A549 (cell line): ENCODE measurements around the gene SSPN. TPM values are rescaled to one million over a fixed set of nuclear protein-coding genes. Genes with fewer than 3 reads are reported as not detected.

ENCODE experiments used
- ATAC-seq, 2 experiments: fragments of 200-7000 bp in 1 of 2; fragments of >200 bp in 1 of 2; cut with Nextera tagmentation in 1 of 2; cut with Tn5 transposase in 1 of 2; 3 replicates each; pipeline versions ENCODE4 v1.8.0 to v1.9.1; 2018 to 2020; ENCODE audit warnings: mild to moderate bottlenecking in 1 of 2, moderate library complexity in 1 of 2
- CTCF ChIA-PET: fragments of 300-600 bp; sonication (Branson Sonifier 250); formaldehyde crosslinking; extraction: SDS; loops from one replicate; lab custom pipeline; 2021; ENCODE audit warnings: antibody characterized with exemption, inconsistent platforms; lab: Yijun Ruan, JAX
- POLR2A ChIA-PET: fragments of 350-600 bp; formaldehyde crosslinking; extraction: SDS; loops from one replicate; lab custom pipeline; 2021; ENCODE audit warnings: antibody characterized with exemption, inconsistent platforms; lab: Yijun Ruan, JAX
- DNase-seq, 2 experiments: peaks; one replicate each; pipeline versions ENCODE4 v3.0.0 to v3.0.0-alpha.2; 2011 to 2016; ENCODE audit warnings: low read depth in 1 of 2, low spot score in 1 of 2
- FAIRE-seq: peaks from 2 replicates; lab custom pipeline; 2011; peaks lifted over from hg19 to GRCh38; lab: Jason Lieb, UNC
- H3K27ac ChIP-seq, 2 experiments: fragments of >200 bp; sonication (Bioruptor Twin); formaldehyde crosslinking; 3 replicates each; pipeline ENCODE4 v1.5.1; 2016 to 2017
- H3K4me1 ChIP-seq: fragments of >200 bp; sonication (Bioruptor Twin); formaldehyde crosslinking; 3 replicates; pipeline ENCODE4 v1.6.1; 2016
- H3K4me2 ChIP-seq: fragments of >200 bp; sonication (Bioruptor Twin); formaldehyde crosslinking; 3 replicates; pipeline ENCODE4 v1.6.1; 2016
- H3K4me3 ChIP-seq: fragments of >200 bp; sonication (Bioruptor Twin); formaldehyde crosslinking; 3 replicates; pipeline ENCODE4 v1.5.1; 2016
- H3K9me3 ChIP-seq: fragments of >200 bp; sonication (Bioruptor Twin); formaldehyde crosslinking; 3 replicates; pipeline ENCODE4 v1.6.1; 2016
- ATOH8 ChIP-seq: fragments of 250-450 bp; sonication (Bioruptor Pico); IDR thresholded peaks from 2 replicates; pipeline ENCODE4 v1.5.0; 2020; ENCODE audit warnings: low read depth, mild to moderate bottlenecking, moderate library complexity
- BCL3 ChIP-seq: fragments of >200 bp; sonication (Bioruptor Twin); formaldehyde crosslinking; IDR thresholded peaks from 3 replicates; pipeline ENCODE4 v1.6.1; 2016
- CHD4 ChIP-seq: fragments of 200-600 bp; sonication (generic); IDR thresholded peaks from 2 replicates; pipeline ENCODE4 v1.6.1; 2016; ENCODE audit warnings: antibody characterized with exemption, mild to moderate bottlenecking, borderline replicate concordance
- CTCF ChIP-seq: fragments of >200 bp; sonication (Bioruptor Twin); formaldehyde crosslinking; IDR thresholded peaks from 3 replicates; pipeline ENCODE4 v1.5.1; 2016
- EHMT2 ChIP-seq: fragments of 200-600 bp; sonication (generic); IDR thresholded peaks from 2 replicates; pipeline ENCODE4 v1.6.1; 2016; ENCODE audit warnings: antibody characterized with exemption, low read depth, mild to moderate bottlenecking, moderate library complexity
- EP300 ChIP-seq, 2 experiments: fragments of >200 bp; sonication (Bioruptor Twin); formaldehyde crosslinking; IDR thresholded peaks; 2 replicates in 1 of 2; 3 replicates in 1 of 2; pipeline ENCODE4 v1.6.1; 2016 to 2017
- FOSL2 ChIP-seq, 2 experiments: fragments of 450-650 bp in 1 of 2; fragments of >200 bp in 1 of 2; sonication (Bioruptor Twin) in 1 of 2; formaldehyde crosslinking; IDR thresholded peaks; 2 replicates each; pipeline versions ENCODE4 v1.5.0 to v1.6.1; 2016 to 2020; ENCODE audit warnings: mild to moderate bottlenecking in 1 of 2, moderate library complexity in 1 of 2
- HDAC2 ChIP-seq: fragments of 200-600 bp; sonication (generic); IDR thresholded peaks from 2 replicates; pipeline ENCODE4 v1.6.1; 2016
- HEYL ChIP-seq: fragments of 250-450 bp; sonication (Bioruptor Pico); IDR thresholded peaks from 2 replicates; pipeline ENCODE4 v1.8.0; 2021; ENCODE audit warnings: mild to moderate bottlenecking, moderate library complexity
- MAX ChIP-seq: IDR thresholded peaks from 2 replicates; pipeline ENCODE4 v1.6.1; 2012
- MAZ ChIP-seq: fragments of 150-350 bp; IDR thresholded peaks from 2 replicates; pipeline ENCODE4 v1.6.1; 2014; ENCODE audit warnings: antibody characterized with exemption, low read depth, low read length, borderline replicate concordance
- MYC ChIP-seq: IDR thresholded peaks from 2 replicates; pipeline ENCODE4 v1.6.1; 2012; ENCODE audit warnings: mild to moderate bottlenecking, inconsistent platforms, low read length, improper control_type of control experiment, borderline replicate concordance
- NFE2L2 ChIP-seq: fragments of 150-350 bp; conservative IDR thresholded peaks from 2 replicates; pipeline ENCODE4 v1.6.1; 2014; ENCODE audit warnings: low read length
- PBX3 ChIP-seq: IDR thresholded peaks from 2 replicates; pipeline ENCODE4 v1.6.1; 2012
- POLR2A ChIP-seq: IDR thresholded peaks from 2 replicates; pipeline ENCODE4 v1.6.1; 2012; ENCODE audit warnings: mild to moderate bottlenecking, low read length
- RAD21 ChIP-seq, 2 experiments: fragments of >200 bp in 1 of 2; sonication (Bioruptor Twin) in 1 of 2; formaldehyde crosslinking in 1 of 2; IDR thresholded peaks in 1 of 2; conservative IDR thresholded peaks in 1 of 2; 2 replicates in 1 of 2; 3 replicates in 1 of 2; pipeline ENCODE4 v1.6.1; 2012 to 2018; ENCODE audit warnings: inconsistent platforms in 1 of 2
- RARB ChIP-seq: fragments of 250-450 bp; sonication (Bioruptor Pico); IDR thresholded peaks from 2 replicates; pipeline ENCODE4 v1.8.0; 2021; ENCODE audit warnings: mild to moderate bottlenecking, moderate library complexity
- RCOR1 ChIP-seq: fragments of 150-350 bp; IDR thresholded peaks from 2 replicates; pipeline ENCODE4 v1.6.1; 2014; ENCODE audit warnings: antibody characterized with exemption, low read length, low read depth
- RFX5 ChIP-seq: fragments of 450-650 bp; IDR thresholded peaks from 2 replicates; pipeline ENCODE4 v1.7.1; 2014; ENCODE audit warnings: antibody characterized with exemption, mild to moderate bottlenecking, moderate library complexity
- RNF2 ChIP-seq: fragments of 200-600 bp; sonication (generic); IDR thresholded peaks from 2 replicates; pipeline ENCODE4 v1.6.1; 2016; ENCODE audit warnings: low read depth, mild to moderate bottlenecking, antibody characterized with exemption, moderate library complexity, borderline replicate concordance
- SMC3 ChIP-seq: fragments of >200 bp; sonication (Bioruptor Twin); formaldehyde crosslinking; IDR thresholded peaks from 3 replicates; pipeline ENCODE4 v1.6.1; 2018; ENCODE audit warnings: inconsistent platforms
- TFCP2L1 ChIP-seq: fragments of 250-450 bp; sonication (Bioruptor Pico); IDR thresholded peaks from 2 replicates; pipeline ENCODE4 v1.5.0; 2021; ENCODE audit warnings: mild to moderate bottlenecking
- TP53 ChIP-seq: fragments of 250-450 bp; sonication (Bioruptor Pico); IDR thresholded peaks from 2 replicates; pipeline ENCODE4 v1.5.0; 2021; ENCODE audit warnings: mild to moderate bottlenecking, moderate library complexity
- ZC3H11A ChIP-seq: fragments of 450-650 bp; IDR thresholded peaks from 2 replicates; pipeline ENCODE4 v1.6.1; 2014; ENCODE audit warnings: antibody characterized with exemption, mild to moderate bottlenecking
- ZFP36 ChIP-seq: fragments of 450-650 bp; IDR thresholded peaks from 2 replicates; pipeline ENCODE4 v1.6.1; 2014; ENCODE audit warnings: borderline replicate concordance; ENCODE audit not compliant: partially characterized antibody
- ZSCAN20 ChIP-seq: fragments of 250-450 bp; sonication (Bioruptor Pico); IDR thresholded peaks from 2 replicates; pipeline ENCODE4 v1.8.0; 2022; ENCODE audit warnings: mild to moderate bottlenecking, moderate library complexity
- WGBS: methylation state at CpG from one replicate; pipeline ENCODE4 v1.1.6; 2017; ENCODE audit errors: missing lambda C conversion rate; 5-methylcytosine and 5-hydroxymethylcytosine counted together
- polyA plus RNA-seq, 4 experiments: library from polyadenylated mRNA; depleted of rRNA in 3 of 4; stranded (reverse); fragments of >200 nt; fragmentation: RNase III in 1 of 4; extraction: RNeasy Plus Mini Kit Qiagen cat#74134 plus additional on column Dnase treatment in 1 of 4; gene quantifications; 2 replicates in 3 of 4; 3 replicates in 1 of 4; pipeline ENCODE4 v1.2.3, GENCODE V29; 2011 to 2017

Gene SSPN
- polyA plus RNA-seq, 2 of the 4 experiments (the other 2 are of a cell fraction) = 0.85 to 2.6 TPM

GRCh38 chr12:26250801-26251200 is 55.4 kb downstream of the SSPN start:
- POLR2A ChIA-PET = no interaction called here
- H3K4me2 ChIP-seq = no peak overlapping the region
- no peak overlapping the region for H3K27ac ChIP-seq
- H3K4me3 ChIP-seq = no peak overlapping the region
- FAIRE-seq (no peak), ATAC-seq (no peak), DNase-seq (no peak)
- H3K4me1 ChIP-seq = 0 out of 3 replicates have a peak, but pooled peaks cover 6% of the 10 kb centered on the region
- CTCF ChIA-PET = interaction anchor here (1.0 kb wide), 1 partner anchor 11 kb away, joined by 3 read pairs; no protein-coding TSS in a partner anchor
- no peaks in the 10 kb centered on the region for H3K9me3 ChIP-seq
- WGBS = 72% methylated on average over 3 of the region's 3 CpGs
- TF ChIP-seq ZC3H11A (no peak), NFE2L2 (no peak), BCL3 (no peak), RFX5 (no peak), ZFP36 (no peak), CTCF (no peak), EHMT2 (no peak), ZSCAN20 (CRISPR knock-in tag) (no peak), RCOR1 (no peak), MYC (no peak), ATOH8 (CRISPR knock-in tag) (no peak), HEYL (CRISPR knock-in tag) (no peak), TP53 (CRISPR knock-in tag) (no peak), RAD21 (conservative IDR thresholded peaks at IDR 0.05 in 1 of 2, IDR thresholded peaks at IDR 0.05 in 1 of 2) (no peak)

- 0 out of 3 replicates have a peak, but pooled peaks cover 6% of the 10 kb centered on the region for H3K4me1 ChIP-seq
- 63% methylated on average over 6 of the region's 6 CpGs for WGBS
- TF ChIP-seq RARB (CRISPR knock-in tag) (no peak), FOSL2 (IDR thresholded peaks at IDR 0.05) (no peak), FOSL2 (CRISPR knock-in tag; IDR thresholded peaks at IDR 0.05) (no peak), MYC (no peak), TFCP2L1 (CRISPR knock-in tag) (no peak), MAX (no peak), PBX3 (no peak), BCL3 (no peak), ZSCAN20 (CRISPR knock-in tag) (no peak), SMC3 (no peak), NFE2L2 (no peak), ZFP36 (no peak), RCOR1 (no peak), POLR2A (no peak), CHD4 (no peak), RNF2 (no peak), EP300 (IDR thresholded peaks at IDR 0.05) (no peak), MAZ (no peak), HDAC2 (no peak)
- TF ChIP-seq, all 56 proteins: peak for 0
- CTCF ChIA-PET = interaction anchor here (1.0 to 2.1 kb wide), 2 partner anchors 10 to 12 kb away, joined by 3 to 5 read pairs; no protein-coding TSS in a partner anchor
- DNase-seq = no peak
- POLR2A ChIA-PET = no interaction called here
- no peak for FAIRE-seq
- H3K4me3 ChIP-seq = no peak overlapping the region
- H3K27ac ChIP-seq = no peak overlapping the region
- no peak overlapping the region for H3K4me2 ChIP-seq
- H3K9me3 ChIP-seq = no peaks in the 10 kb centered on the region
- ATAC-seq = no peak
These were observed 56.2 kb downstream of the SSPN start for GRCh38 chr12:26251600-26251999.
